Activated CD8-positive, alpha-beta memory T cell treated with anti-CD3 and anti-CD28 coated beads, Interleukin-2, amount 50 U/mL, for 1 hour (primary cell): ENCODE data around the gene FTL.
A peak's percentile ranks its signal among the peaks of the same experiment; 100 is the strongest.

Source experiments
- DNase-seq: peaks from one replicate; pipeline ENCODE4 v3.0.0-alpha.2; 2020; ENCODE audit errors: extremely low read depth

Gene FTL

GRCh38 chr19:48945817-48946216 is 19.3 kb upstream of the FTL start:
- DNase-seq = no peak

GRCh38 chr19:48946463-48947257 is 18.4 kb upstream of the FTL start:
- DNase-seq = no peak

GRCh38 chr19:48947258-48947542 is 17.9 kb upstream of the FTL start:
- no peak for DNase-seq

- no peak for DNase-seq
Observed at GRCh38 chr19:48950159-48950558, 14.9 kb upstream of the FTL start.

- DNase-seq = no peak
Observed at GRCh38 chr19:48950830-48951519, 14.1 kb upstream of the FTL start.

- DNase-seq = no peak
Observed at GRCh38 chr19:48953141-48953540, 12.0 kb upstream of the FTL start.

GRCh38 chr19:48953990-48954594 is 11.0 kb upstream of the FTL start:
- DNase-seq = no peak

GRCh38 chr19:48954595-48955307 is 10.4 kb upstream of the FTL start, which contains the start of gene BAX:
Gene BAX (plus strand): TSS chr19:48954875. CDS start chr19:48954929, 54 bp downstream.
- peak; percentile 21 for DNase-seq

GRCh38 chr19:48955308-48955958 is 9.7 kb upstream of the FTL start:
- no peak for DNase-seq

- no peak for DNase-seq
Observed at GRCh38 chr19:48958006-48958405, 7.1 kb upstream of the FTL start.

- DNase-seq = no peak
Observed at GRCh38 chr19:48959341-48960239, 5.5 kb upstream of the FTL start.

- no peak for DNase-seq
Observed at GRCh38 chr19:48961051-48961649, 4.0 kb upstream of the FTL start.

- DNase-seq = no peak
Observed at GRCh38 chr19:48961673-48962028, 3.5 kb upstream of the FTL start.

GRCh38 chr19:48962029-48962848 is 2.9 kb upstream of the FTL start:
- no peak for DNase-seq

GRCh38 chr19:48962849-48963165 is 2.3 kb upstream of the FTL start:
- DNase-seq = no peak

- no peak for DNase-seq
Observed at GRCh38 chr19:48963371-48964204, 1.5 kb upstream of the FTL start.

GRCh38 chr19:48964205-48965039 is 687 bp upstream of the FTL start:
- no peak for DNase-seq
